IMR-90 (cell line): ENCODE data around the gene NARF. TPM values are rescaled to one million over a fixed set of nuclear protein-coding genes. Genes with fewer than 3 reads are reported as not detected.

Experiments used
- ATAC-seq: fragments of 200-7000 bp; cut with Tn5 transposase; 2 replicates; pipeline ENCODE4 v1.9.1; 2020; ENCODE audit warnings: low read depth, mild to moderate bottlenecking, moderate library complexity
- BruUV-seq: library from RNA; stranded (reverse); fragments of 400-500 nt; replicated peaks from 2 replicates; lab custom pipeline; 2021; lab: Mats Ljungman, UMichigan
- CTCF ChIA-PET: fragments of 300-600 bp; formaldehyde crosslinking; extraction: SDS; loops from one replicate; lab custom pipeline; 2021; ENCODE audit warnings: antibody characterized with exemption; lab: Yijun Ruan, JAX
- POLR2A ChIA-PET: fragments of 300-600 bp; sonication (Branson Sonifier 250); formaldehyde crosslinking; loops from one replicate; lab custom pipeline; 2022; ENCODE audit warnings: antibody characterized with exemption; ENCODE audit not compliant: unreplicated experiment; lab: Charles Lee
- DNase-seq: peaks from one replicate; pipeline ENCODE4 v3.0.0; 2013
- H2AFZ ChIP-seq: replicated peaks from 2 replicates; pipeline ENCODE3; 2013; ENCODE audit warnings: low read length, mild to moderate bottlenecking; ENCODE audit not compliant: poor library complexity
- H2AK5ac ChIP-seq: 2 replicates; pipeline ENCODE4 v1.6.1; 2013; ENCODE audit warnings: low read depth, low read length, inconsistent platforms
- H2AK9ac ChIP-seq: replicated peaks from 2 replicates; pipeline ENCODE3; 2013; ENCODE audit warnings: mild to moderate bottlenecking, low read depth, low read length, moderate library complexity; ENCODE audit not compliant: poor library complexity
- H2BK120ac ChIP-seq: 2 replicates; pipeline ENCODE4 v1.6.1; 2013; ENCODE audit warnings: low read depth, low read length, inconsistent platforms
- H2BK15ac ChIP-seq: 3 replicates; pipeline ENCODE4 v1.6.1; 2013; ENCODE audit warnings: low read depth, low read length, inconsistent platforms
- H2BK20ac ChIP-seq: 2 replicates; pipeline ENCODE4 v1.6.1; 2013; ENCODE audit warnings: low read depth, mild to moderate bottlenecking, inconsistent platforms, low read length, moderate library complexity
- H2BK5ac ChIP-seq: 2 replicates; pipeline ENCODE4 v1.6.1; 2013; ENCODE audit warnings: mild to moderate bottlenecking, low read depth, low read length, inconsistent platforms; ENCODE audit not compliant: poor library complexity, severe bottlenecking
- H3K14ac ChIP-seq: replicated peaks from 2 replicates; pipeline ENCODE4 v1.6.1; 2013; ENCODE audit warnings: low read depth, low read length, inconsistent platforms
- H3K18ac ChIP-seq: 2 replicates; pipeline ENCODE4 v1.6.1; 2013; ENCODE audit warnings: low read depth, low read length, control low read depth
- H3K23ac ChIP-seq: 2 replicates; pipeline ENCODE4 v1.6.1; 2013; ENCODE audit warnings: low read depth, low read length, inconsistent platforms
- H3K27ac ChIP-seq: 2 replicates; pipeline ENCODE4 v1.5.1; 2013; ENCODE audit warnings: mild to moderate bottlenecking, control low read depth, low read length; ENCODE audit not compliant: insufficient read depth
- H3K27me3 ChIP-seq: 2 replicates; pipeline ENCODE4 v1.6.1; 2013; ENCODE audit warnings: low read length; ENCODE audit not compliant: control insufficient read depth, insufficient read depth
- H3K36me3 ChIP-seq: 2 replicates; pipeline ENCODE4 v1.6.1; 2013; ENCODE audit warnings: low read length, mixed read lengths; ENCODE audit not compliant: control insufficient read depth, insufficient read depth
- H3K4ac ChIP-seq: 2 replicates; pipeline ENCODE4 v1.6.1; 2013; ENCODE audit warnings: low read depth, low read length, inconsistent platforms
- H3K4me1 ChIP-seq: 2 replicates; pipeline ENCODE4 v1.6.1; 2013; ENCODE audit warnings: low read length, mixed read lengths; ENCODE audit not compliant: control insufficient read depth, insufficient read depth
- H3K4me2 ChIP-seq: 2 replicates; pipeline ENCODE4 v1.6.1; 2013; ENCODE audit warnings: low read depth, mild to moderate bottlenecking, control low read depth, low read length, moderate library complexity
- H3K4me3 ChIP-seq: 2 replicates; pipeline ENCODE4 v1.5.1; 2013; ENCODE audit warnings: low read depth, mild to moderate bottlenecking, control low read depth, low read length, moderate library complexity; ENCODE audit not compliant: insufficient read depth
- H3K56ac ChIP-seq: 2 replicates; pipeline ENCODE4 v1.6.1; 2013; ENCODE audit warnings: low read length, inconsistent platforms; ENCODE audit not compliant: insufficient read depth; ENCODE audit errors: extremely low read depth
- H3K79me1 ChIP-seq, 2 experiments: 2 replicates each; pipeline ENCODE4 v1.6.1; 2013; ENCODE audit warnings: low read length in 2 of 2, inconsistent platforms in 1 of 2, low read depth in 1 of 2
- H3K9ac ChIP-seq: 2 replicates; pipeline ENCODE4 v1.6.1; 2013; ENCODE audit warnings: low read depth, low read length, control low read depth
- H3K9me1 ChIP-seq: 2 replicates; pipeline ENCODE4 v1.6.1; 2013; ENCODE audit warnings: low read length, inconsistent platforms; ENCODE audit not compliant: insufficient read depth
- H3K9me3 ChIP-seq: 2 replicates; pipeline ENCODE4 v1.6.1; 2013; ENCODE audit warnings: low read length; ENCODE audit not compliant: control insufficient read depth, insufficient read depth
- H4K20me1 ChIP-seq: 2 replicates; pipeline ENCODE4 v1.6.1; 2013; ENCODE audit warnings: low read length, inconsistent platforms; ENCODE audit not compliant: insufficient read depth
- H4K5ac ChIP-seq: 2 replicates; pipeline ENCODE4 v1.6.1; 2013; ENCODE audit warnings: mild to moderate bottlenecking, low read depth, low read length, control low read depth
- H4K8ac ChIP-seq, 2 experiments: 2 replicates each; pipeline ENCODE4 v1.6.1; 2013; ENCODE audit warnings: low read depth in 2 of 2, low read length in 2 of 2, control low read depth in 1 of 2, inconsistent platforms in 1 of 2
- H4K91ac ChIP-seq: 2 replicates; pipeline ENCODE4 v1.6.1; 2013; ENCODE audit warnings: low read depth, low read length, inconsistent platforms; ENCODE audit not compliant: insufficient read depth
- BHLHE40 ChIP-seq: fragments of 150-350 bp; IDR thresholded peaks from 2 replicates; pipeline ENCODE4 v1.6.1; 2016; ENCODE audit warnings: mild to moderate bottlenecking, low read depth, low read length
- CEBPB ChIP-seq: IDR thresholded peaks from 2 replicates; pipeline ENCODE4 v1.6.1; 2012; ENCODE audit warnings: low read depth, low read length, improper control_type of control experiment
- CHD1 ChIP-seq: IDR thresholded peaks from 2 replicates; pipeline ENCODE4 v1.6.1; 2012; ENCODE audit warnings: low read depth, low read length, improper control_type of control experiment
- FOS ChIP-seq: fragments of 150-350 bp; IDR thresholded peaks from 2 replicates; pipeline ENCODE4 v1.6.1; 2016; ENCODE audit warnings: low read depth, low read length
- MAFK ChIP-seq: IDR thresholded peaks from 2 replicates; pipeline ENCODE4 v1.6.1; 2012; ENCODE audit warnings: low read depth, low read length, improper control_type of control experiment
- MAZ ChIP-seq: IDR thresholded peaks from 2 replicates; pipeline ENCODE4 v1.6.1; 2012; ENCODE audit warnings: low read depth, mild to moderate bottlenecking, low read length, improper control_type of control experiment, moderate library complexity, borderline replicate concordance
- MXI1 ChIP-seq: IDR thresholded peaks from 2 replicates; pipeline ENCODE4 v1.6.1; 2012; ENCODE audit warnings: low read depth, mild to moderate bottlenecking, low read length, moderate library complexity, borderline replicate concordance
- NFE2L2 ChIP-seq: fragments of 150-350 bp; IDR thresholded peaks from 2 replicates; pipeline ENCODE4 v1.6.1; 2016; ENCODE audit warnings: low read depth, mild to moderate bottlenecking, low read length
- POLR2A ChIP-seq: IDR thresholded peaks from 2 replicates; pipeline ENCODE4 v1.6.1; 2012; ENCODE audit warnings: mild to moderate bottlenecking, low read depth, low read length
- RAD21 ChIP-seq: IDR thresholded peaks from 2 replicates; pipeline ENCODE4 v1.6.1; 2012; ENCODE audit warnings: low read length, improper control_type of control experiment
- RCOR1 ChIP-seq: IDR thresholded peaks from 2 replicates; pipeline ENCODE4 v1.6.1; 2012; ENCODE audit warnings: mild to moderate bottlenecking, low read length, improper control_type of control experiment; ENCODE audit not compliant: insufficient replicate concordance
- RFX5 ChIP-seq: IDR thresholded peaks from 2 replicates; pipeline ENCODE4 v1.8.0; 2012; ENCODE audit warnings: low read depth, mild to moderate bottlenecking, low read length, moderate library complexity
- SMC3 ChIP-seq: fragments of 150-350 bp; IDR thresholded peaks from 2 replicates; pipeline ENCODE4 v1.6.1; 2016; ENCODE audit warnings: low read depth, mild to moderate bottlenecking, antibody characterized with exemption, low read length, moderate library complexity
- WGBS, 2 experiments: methylation state at CpG; one replicate each; pipeline versions ENCODE4 v1.1.5 to v1.1.7; 2013; ENCODE audit warnings: missing lambda C conversion rate in 2 of 2; ENCODE audit not compliant: insufficient read length in 1 of 2; ENCODE audit errors: extremely low coverage in 2 of 2; 5-methylcytosine and 5-hydroxymethylcytosine counted together
- dilution Hi-C: fragments of 300-500 bp; cut with HindIII; formaldehyde crosslinking; loops from one replicate; pipeline ENCODE4 v1.14.3; 2018; ENCODE audit warnings: low sequenced_read_pairs; ENCODE audit not compliant: unreplicated experiment
- in situ Hi-C: fragments of 300-500 bp; cut with MboI; formaldehyde crosslinking; loops from 3 replicates; pipeline ENCODE4 v1.14.3; 2019; ENCODE audit warnings: low sequenced_read_pairs, inconsistent platforms, mixed read lengths
- intact Hi-C: fragments of 100-400 bp; cut with micrococcal nuclease; formaldehyde crosslinking; loops from 2 replicates; pipeline ENCODE4 v1.10.0; 2022
- polyA plus RNA-seq, 3 experiments: library from polyadenylated mRNA; depleted of rRNA; stranded (reverse); fragments of >200 nt; gene quantifications; 2 replicates each; pipeline ENCODE4 v1.2.3, GENCODE V29; 2012; ENCODE audit warnings: low replicate concordance in 1 of 3
- total RNA-seq: library from RNA; depleted of rRNA; stranded (reverse); fragments of >200 nt; gene quantifications from 2 replicates; pipeline ENCODE4 v1.2.3, GENCODE V29; 2012
- TF ChIP-seq, protein P1 (sequence below): fragments of 150-350 bp; IDR thresholded peaks from 2 replicates; pipeline ENCODE4 v1.6.1; 2016; ENCODE audit warnings: low read depth, mild to moderate bottlenecking, low read length, moderate library complexity, borderline replicate concordance
- TF ChIP-seq, protein P2 (sequence below): conservative IDR thresholded peaks from 2 replicates; pipeline ENCODE4 v1.5.1; 2012; ENCODE audit warnings: mild to moderate bottlenecking, low read depth, low read length, improper control_type of control experiment
- TF ChIP-seq, protein P3 (sequence below): fragments of 150-350 bp; IDR thresholded peaks from 2 replicates; pipeline ENCODE4 v1.6.1; 2017; ENCODE audit warnings: mild to moderate bottlenecking, antibody characterized with exemption, low read length, low read depth

Gene NARF
- total and polyA plus RNA-seq, 2 of the 4 experiments (the other 2 are of a cell fraction): 83.7 to 94.8 TPM

DNA sequence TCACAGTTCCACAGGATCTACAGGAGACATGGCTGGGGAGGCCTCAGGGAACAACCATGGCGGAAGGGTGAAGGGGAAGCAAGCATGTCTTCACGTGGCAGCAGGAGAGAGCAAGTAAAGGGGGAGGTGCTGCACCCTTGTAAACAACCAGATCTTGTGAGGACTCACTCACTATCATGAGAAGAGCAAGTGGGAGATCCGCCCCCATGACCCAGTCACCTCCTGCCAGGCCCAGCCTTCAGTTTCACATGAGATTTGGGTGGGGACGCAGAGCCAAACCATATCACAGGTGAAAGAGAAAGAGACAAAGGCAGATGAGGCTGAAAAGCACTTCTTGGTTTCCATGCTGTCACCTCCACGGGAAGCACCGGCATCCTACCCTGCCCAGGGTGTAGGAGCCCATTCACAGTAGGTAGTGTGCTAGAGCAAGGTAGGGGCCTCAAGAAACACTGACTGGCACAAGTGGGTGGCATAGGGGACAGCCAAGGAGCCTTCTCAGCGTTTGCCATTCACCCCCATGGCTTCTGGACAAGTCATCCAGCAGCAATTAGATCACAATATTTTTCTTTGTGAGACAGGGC, 6.6 kb downstream of the NARF start:
- no peak overlapping the region for H2BK5ac ChIP-seq

More for the DNA sequence above, 6.6 kb downstream of the NARF start:
- POLR2A ChIA-PET: no interaction called here
- Histone ChIP-seq H3K9me3 (no peaks in the 10 kb centered on the region), H3K4me2 (no peak overlapping the region), H3K27ac (no peak overlapping the region), H3K4ac (no peak overlapping the region), H2AK9ac (no peak overlapping the region), H4K91ac (no peak overlapping the region), H3K79me1 (peaks cover 0 to 30% of the 10 kb centered on the region in 2 experiments), H3K18ac (no peak overlapping the region), H3K23ac (no peak overlapping the region), H2BK15ac (no peak overlapping the region), H3K14ac (no peak overlapping the region), H4K8ac (no peak overlapping the region), H3K4me1 (no peaks in the 10 kb centered on the region), H2BK120ac (no peak overlapping the region), H3K9ac (no peak overlapping the region), H4K20me1 (peaks cover 7% of the 10 kb centered on the region; the same call in 1 of the 2 replicates), H3K36me3 (peaks cover 62% of the 10 kb centered on the region), H2AFZ (no peak overlapping the region), H2BK20ac (no peak overlapping the region), H4K5ac (no peak overlapping the region), H3K9me1 (peaks cover 3% of the 10 kb centered on the region; the same call in 1 of the 2 replicates), H3K56ac (no peak overlapping the region), H2AK5ac (no peak overlapping the region), H3K4me3 (no peak overlapping the region), H3K27me3 (no peaks in the 10 kb centered on the region)
- dilution Hi-C loops (no loop called here), intact Hi-C loops (no loop called here), in situ Hi-C loops (no loop called here)
- ATAC-seq (no peak), DNase-seq (no peak)
- CTCF ChIA-PET: no interaction called here
- TF ChIP-seq SMC3: no peak
- no peak for TF ChIP-seq CEBPB
- no peak for TF ChIP-seq MAZ
- no peak for TF ChIP-seq MXI1
- no peak for TF ChIP-seq RAD21
- TF ChIP-seq MAFK: no peak
- no peak for TF ChIP-seq RFX5
- TF ChIP-seq BHLHE40: no peak
- TF ChIP-seq FOS: no peak
- TF ChIP-seq NFE2L2: no peak
- no peak for TF ChIP-seq CHD1
- TF ChIP-seq, protein P1, sequence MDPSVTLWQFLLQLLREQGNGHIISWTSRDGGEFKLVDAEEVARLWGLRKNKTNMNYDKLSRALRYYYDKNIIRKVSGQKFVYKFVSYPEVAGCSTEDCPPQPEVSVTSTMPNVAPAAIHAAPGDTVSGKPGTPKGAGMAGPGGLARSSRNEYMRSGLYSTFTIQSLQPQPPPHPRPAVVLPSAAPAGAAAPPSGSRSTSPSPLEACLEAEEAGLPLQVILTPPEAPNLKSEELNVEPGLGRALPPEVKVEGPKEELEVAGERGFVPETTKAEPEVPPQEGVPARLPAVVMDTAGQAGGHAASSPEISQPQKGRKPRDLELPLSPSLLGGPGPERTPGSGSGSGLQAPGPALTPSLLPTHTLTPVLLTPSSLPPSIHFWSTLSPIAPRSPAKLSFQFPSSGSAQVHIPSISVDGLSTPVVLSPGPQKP: no peak
- no peak for TF ChIP-seq RCOR1
- TF ChIP-seq, protein P2, sequence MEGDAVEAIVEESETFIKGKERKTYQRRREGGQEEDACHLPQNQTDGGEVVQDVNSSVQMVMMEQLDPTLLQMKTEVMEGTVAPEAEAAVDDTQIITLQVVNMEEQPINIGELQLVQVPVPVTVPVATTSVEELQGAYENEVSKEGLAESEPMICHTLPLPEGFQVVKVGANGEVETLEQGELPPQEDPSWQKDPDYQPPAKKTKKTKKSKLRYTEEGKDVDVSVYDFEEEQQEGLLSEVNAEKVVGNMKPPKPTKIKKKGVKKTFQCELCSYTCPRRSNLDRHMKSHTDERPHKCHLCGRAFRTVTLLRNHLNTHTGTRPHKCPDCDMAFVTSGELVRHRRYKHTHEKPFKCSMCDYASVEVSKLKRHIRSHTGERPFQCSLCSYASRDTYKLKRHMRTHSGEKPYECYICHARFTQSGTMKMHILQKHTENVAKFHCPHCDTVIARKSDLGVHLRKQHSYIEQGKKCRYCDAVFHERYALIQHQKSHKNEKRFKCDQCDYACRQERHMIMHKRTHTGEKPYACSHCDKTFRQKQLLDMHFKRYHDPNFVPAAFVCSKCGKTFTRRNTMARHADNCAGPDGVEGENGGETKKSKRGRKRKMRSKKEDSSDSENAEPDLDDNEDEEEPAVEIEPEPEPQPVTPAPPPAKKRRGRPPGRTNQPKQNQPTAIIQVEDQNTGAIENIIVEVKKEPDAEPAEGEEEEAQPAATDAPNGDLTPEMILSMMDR: no peak
- TF ChIP-seq, protein P3, sequence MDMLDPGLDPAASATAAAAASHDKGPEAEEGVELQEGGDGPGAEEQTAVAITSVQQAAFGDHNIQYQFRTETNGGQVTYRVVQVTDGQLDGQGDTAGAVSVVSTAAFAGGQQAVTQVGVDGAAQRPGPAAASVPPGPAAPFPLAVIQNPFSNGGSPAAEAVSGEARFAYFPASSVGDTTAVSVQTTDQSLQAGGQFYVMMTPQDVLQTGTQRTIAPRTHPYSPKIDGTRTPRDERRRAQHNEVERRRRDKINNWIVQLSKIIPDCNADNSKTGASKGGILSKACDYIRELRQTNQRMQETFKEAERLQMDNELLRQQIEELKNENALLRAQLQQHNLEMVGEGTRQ: no peak
- TF ChIP-seq POLR2A: no peak
- no TSS peak for BruUV-seq
- no CpG with 5 or more reads among the region's 7 CpGs for WGBS, 2 experiments
